ENCODE measurements around the gene LIMCH1. TPM values are rescaled to one million over a fixed set of nuclear protein-coding genes. Genes with fewer than 3 reads are reported as not detected.

LIMCH1 gene
- total RNA-seq, 6 experiments from 2014 or later: 14.4 to 236 (median 205) TPM

DNA sequence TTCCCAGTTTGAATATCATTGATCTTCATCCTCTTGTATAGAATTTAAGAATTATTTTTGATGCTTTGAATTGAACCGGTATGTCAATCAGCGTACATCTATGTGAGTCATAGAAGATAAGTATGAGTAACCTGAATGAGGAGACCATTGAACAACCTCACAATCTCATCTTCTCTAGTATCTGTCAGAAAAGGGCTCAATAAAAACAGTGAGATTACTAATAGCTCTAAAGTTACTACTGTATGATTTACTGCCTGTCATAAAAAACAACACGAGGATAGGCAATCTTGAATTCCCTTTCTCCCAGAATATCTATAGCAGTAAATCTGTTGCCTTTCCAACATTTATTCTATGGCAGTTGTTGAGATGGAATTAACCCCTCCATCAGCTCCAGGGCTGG, 174.5 kb downstream of the LIMCH1 start:
- no peaks in the 10 kb centered on the region; the same call in 1 of the 2 replicates for H3K27me3 Mint-ChIP-seq (ENCODE audit: insufficient read depth)
- H3K9me3 Mint-ChIP-seq: no peaks in the 10 kb centered on the region
- H3K27ac Mint-ChIP-seq: no peak overlapping the region
- no peak overlapping the region for H3K4me3 Mint-ChIP-seq
- peaks cover 47% of the 10 kb centered on the region for H3K4me1 Mint-ChIP-seq (ENCODE audit: low read depth)
- no peak for DNase-seq
- no peaks in the 10 kb centered on the region for H3K36me3 Mint-ChIP-seq (ENCODE audit: low read depth)
- no peak for TF ChIP-seq CTCF (IDR thresholded peaks at IDR 0.05)

GRCh38 chr4:41713768-41714167, 175.8 kb downstream of the LIMCH1 start:
- Mint-ChIP-seq H3K36me3 (ENCODE audit: low read depth) (no peaks in the 10 kb centered on the region), H3K27ac (no peak overlapping the region), H3K4me3 (no peak overlapping the region), H3K9me3 (no peaks in the 10 kb centered on the region), H3K4me1 (ENCODE audit: low read depth) (peaks cover 50% of the 10 kb centered on the region), H3K27me3 (ENCODE audit: insufficient read depth) (no peaks in the 10 kb centered on the region)
- DNase-seq: no peak
- TF ChIP-seq CTCF (IDR thresholded peaks at IDR 0.05): no peak

DNA sequence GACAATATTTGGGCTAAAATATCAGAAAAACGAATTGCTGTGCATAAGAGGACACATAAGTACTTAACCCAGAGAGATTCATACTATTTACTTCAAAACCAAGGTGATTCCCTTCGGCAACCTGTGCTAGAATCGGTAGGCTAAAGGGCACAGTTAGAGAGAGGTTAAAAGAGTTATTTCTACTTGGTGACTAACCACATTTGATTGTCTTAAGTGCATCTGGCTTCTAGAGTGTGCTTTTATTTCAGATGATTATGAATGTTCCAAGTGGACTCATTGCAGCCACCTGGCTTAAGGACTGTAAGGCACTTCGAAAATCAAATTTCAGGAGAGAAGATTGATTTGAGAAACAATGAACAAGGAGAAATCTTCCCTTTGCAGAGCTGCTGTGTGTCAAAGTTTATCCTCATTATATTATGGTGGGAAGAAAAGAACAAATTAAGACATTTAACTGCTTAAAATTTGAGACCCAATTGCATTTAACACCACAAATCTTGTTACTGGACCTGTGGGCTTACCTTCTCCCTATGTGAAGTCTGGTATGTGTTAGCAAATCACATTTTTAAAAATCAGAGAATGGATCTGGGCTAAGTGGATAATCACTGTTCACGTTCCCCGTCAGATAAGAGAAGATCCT, 176.5 kb downstream of the LIMCH1 start:
- Mint-ChIP-seq H3K4me3 (no peak overlapping the region), H3K4me1 (ENCODE audit: low read depth) (peaks cover 50% of the 10 kb centered on the region), H3K27ac (no peak overlapping the region), H3K9me3 (no peaks in the 10 kb centered on the region), H3K27me3 (ENCODE audit: insufficient read depth) (no peaks in the 10 kb centered on the region), H3K36me3 (ENCODE audit: low read depth) (no peaks in the 10 kb centered on the region)
- TF ChIP-seq CTCF (IDR thresholded peaks at IDR 0.05): no peak
- no peak for DNase-seq

- peaks cover 50% of the 10 kb centered on the region for H3K4me1 Mint-ChIP-seq (ENCODE audit: low read depth)
- no peak overlapping the region for H3K4me3 Mint-ChIP-seq
- no peak for TF ChIP-seq CTCF (IDR thresholded peaks at IDR 0.05)
- no peak overlapping the region for H3K27ac Mint-ChIP-seq
- H3K9me3 Mint-ChIP-seq: peaks cover 6% of the 10 kb centered on the region
- H3K36me3 Mint-ChIP-seq (ENCODE audit: low read depth): peaks cover 6% of the 10 kb centered on the region
- no peak for DNase-seq
- H3K27me3 Mint-ChIP-seq (ENCODE audit: insufficient read depth): peaks cover 3% of the 10 kb centered on the region
Observed at GRCh38 chr4:41715155-41715554, 177.2 kb downstream of the LIMCH1 start.

GRCh38 chr4:41718907-41719306, 180.9 kb downstream of the LIMCH1 start:
- peak overlapping the region; percentile 66 for H3K27ac Mint-ChIP-seq
- peak; percentile 29 for DNase-seq

More at GRCh38 chr4:41718907-41719306, 180.9 kb downstream of the LIMCH1 start:
- H3K4me1 Mint-ChIP-seq (ENCODE audit: low read depth): peaks cover 55% of the 10 kb centered on the region
- H3K4me3 Mint-ChIP-seq: peak overlapping the region; percentile 23; the same call in 1 of the 2 replicates
- TF ChIP-seq CTCF (IDR thresholded peaks at IDR 0.05): no peak
- peaks cover 15% of the 10 kb centered on the region for H3K36me3 Mint-ChIP-seq (ENCODE audit: low read depth)
- H3K27me3 Mint-ChIP-seq (ENCODE audit: insufficient read depth): peaks cover 4% of the 10 kb centered on the region
- peaks cover 13% of the 10 kb centered on the region for H3K9me3 Mint-ChIP-seq
